Panc1 (cell line): ENCODE results near the gene BPIFA2. TPM values are rescaled to one million over a fixed set of nuclear protein-coding genes. Genes with fewer than 3 reads are reported as not detected.
A peak's percentile ranks its signal among the peaks of the same experiment; 100 is the strongest.
"Not testable (repeated sequence)": the region's sequence is repeated elsewhere in the genome, so short reads cannot be mapped to it uniquely, and the experiment has no call there.

ENCODE experiments used
- ATAC-seq: fragments of 200-7000 bp; cut with Tn5 transposase; 2 replicates; pipeline ENCODE4 v1.9.1; 2020; ENCODE audit warnings: mild to moderate bottlenecking, moderate library complexity
- BruUV-seq: library from RNA; stranded (reverse); fragments of 400-500 nt; replicated peaks from 2 replicates; lab custom pipeline; 2021; lab: Mats Ljungman, UMichigan
- CTCF ChIA-PET: fragments of 300-600 bp; sonication (Branson Sonifier 250); formaldehyde crosslinking; loops from one replicate; lab custom pipeline; 2022; ENCODE audit warnings: antibody characterized with exemption; lab: Charles Lee
- POLR2A ChIA-PET: fragments of 300-600 bp; sonication (Branson Sonifier 250); formaldehyde crosslinking; loops from one replicate; lab custom pipeline; 2022; ENCODE audit warnings: antibody characterized with exemption; lab: Charles Lee
- DNase-seq: peaks from one replicate; pipeline ENCODE4 v3.0.0-alpha.2; 2010; ENCODE audit warnings: low read depth, low spot score
- H3K27ac ChIP-seq: 2 replicates; pipeline ENCODE4 v1.5.1; 2011; ENCODE audit warnings: mild to moderate bottlenecking, low read length, inconsistent platforms
- H3K27me3 ChIP-seq: fragments of 200-500 bp; sonication (Bioruptor generic); 2 replicates; pipeline ENCODE4 v1.6.0; 2014; ENCODE audit warnings: low read length, inconsistent platforms; ENCODE audit not compliant: control insufficient read depth, insufficient read depth
- H3K36me3 ChIP-seq: fragments of 200-500 bp; sonication (Bioruptor generic); 2 replicates; pipeline ENCODE4 v1.5.1; 2014; ENCODE audit warnings: inconsistent platforms, mild to moderate bottlenecking, low read length, moderate library complexity; ENCODE audit not compliant: control insufficient read depth, insufficient read depth
- H3K4me1 ChIP-seq: 2 replicates; pipeline ENCODE4 v1.5.1; 2011; ENCODE audit warnings: inconsistent platforms, mild to moderate bottlenecking, low read length, moderate library complexity; ENCODE audit not compliant: control insufficient read depth, insufficient read depth
- H3K4me3 ChIP-seq, 2 experiments: 2 replicates each; pipeline ENCODE4 v1.5.1; 2011 to 2012; ENCODE audit warnings: low read depth in 2 of 2, low read length in 2 of 2, mild to moderate bottlenecking in 2 of 2, inconsistent platforms in 1 of 2, moderate library complexity in 1 of 2
- H3K9me3 ChIP-seq: fragments of 200-500 bp; sonication (Bioruptor generic); 2 replicates; pipeline ENCODE4 v1.5.1; 2014; ENCODE audit warnings: low read depth, mild to moderate bottlenecking, inconsistent platforms, low read length, moderate library complexity; ENCODE audit not compliant: control insufficient read depth, insufficient read depth
- CTCF ChIP-seq: fragments of 450-650 bp; IDR thresholded peaks from 2 replicates; pipeline ENCODE4 v1.5.1; 2017; ENCODE audit warnings: mild to moderate bottlenecking
- POLR2AphosphoS5 ChIP-seq: IDR thresholded peaks from 2 replicates; pipeline ENCODE4 v1.6.1; 2012; ENCODE audit warnings: mild to moderate bottlenecking, low read depth, low read length, moderate library complexity
- REST ChIP-seq, 2 experiments: IDR thresholded peaks; 2 replicates each; pipeline ENCODE4 v1.6.1; 2011 to 2012; ENCODE audit warnings: low read depth in 2 of 2, control low read depth in 1 of 2, low read length in 1 of 2, mild to moderate bottlenecking in 1 of 2, moderate library complexity in 1 of 2; ENCODE audit not compliant: insufficient read depth in 1 of 2
- SIN3A ChIP-seq: IDR thresholded peaks from 2 replicates; pipeline ENCODE4 v1.6.1; 2012; ENCODE audit warnings: low read depth, mild to moderate bottlenecking, low read length, moderate library complexity, borderline replicate concordance; ENCODE audit not compliant: insufficient read depth
- TCF7L2 ChIP-seq: IDR thresholded peaks from 2 replicates; pipeline ENCODE4 v1.6.1; 2011; ENCODE audit warnings: mild to moderate bottlenecking, low read depth, low read length, inconsistent platforms
- in situ Hi-C: cut with HindIII; loops from 2 replicates; pipeline ENCODE4 v1.10.0; 2016; ENCODE audit warnings: low sequenced_read_pairs, low pct_unique_long_range_greater_than_20kb
- intact Hi-C: fragments of 100-400 bp; cut with micrococcal nuclease; formaldehyde crosslinking; loops from one replicate; pipeline ENCODE4 v1.10.0; 2022; ENCODE audit not compliant: unreplicated experiment
- total RNA-seq: library from RNA; stranded (reverse); gene quantifications from one replicate; pipeline ENCODE4 v1.2.1, GENCODE V29; 2021; ENCODE audit not compliant: unreplicated experiment

The BPIFA2 gene
- total RNA-seq, 1 experiment from 2014 or later, result not detected

GRCh38 chr20:33181482-33182093 is 13.6 kb downstream of the BPIFA2 start:
- ChIA-PET CTCF (no interaction called here), POLR2A (no interaction called here)
- TF ChIP-seq TCF7L2 (no peak), CTCF (no peak; the same call in 1 of the 2 replicates), POLR2AphosphoS5 (no peak), SIN3A (no peak)
- Histone ChIP-seq H3K9me3 (no peaks in the 10 kb centered on the region), H3K4me3 (no peak overlapping the region), H3K27me3 (no peaks in the 10 kb centered on the region), H3K4me1 (no peaks in the 10 kb centered on the region), H3K27ac (no peak overlapping the region), H3K36me3 (no peaks in the 10 kb centered on the region)
- in situ Hi-C loops (no loop called here), intact Hi-C loops (no loop called here)
- DNase-seq (no peak), ATAC-seq (peak; percentile 48; the same call in 1 of the 2 replicates)
- BruUV-seq, result no TSS peak

- H3K36me3 ChIP-seq, result no peaks in the 10 kb centered on the region
- in situ Hi-C loops (no loop called here), intact Hi-C loops (no loop called here)
- ATAC-seq, result no peak
- CTCF ChIA-PET, result no interaction called here
- POLR2A ChIA-PET, result no interaction called here
- H3K4me1 ChIP-seq, result no peaks in the 10 kb centered on the region
- H3K27ac ChIP-seq, result no peak overlapping the region
- BruUV-seq, result no TSS peak
- no peaks in the 10 kb centered on the region for H3K27me3 ChIP-seq
- TF ChIP-seq TCF7L2, result no peak
- TF ChIP-seq SIN3A, result no peak
- no peak for DNase-seq
- H3K4me3 ChIP-seq, result no peak overlapping the region
- no peaks in the 10 kb centered on the region for H3K9me3 ChIP-seq
Measured at GRCh38 chr20:33183312-33183711, 15.4 kb downstream of the BPIFA2 start.

- H3K4me3 ChIP-seq, H3K27me3 ChIP-seq, BruUV-seq, H3K9me3 ChIP-seq, CTCF ChIA-PET, in situ Hi-C loops, ATAC-seq, H3K36me3 ChIP-seq, POLR2A ChIA-PET, H3K27ac ChIP-seq, DNase-seq, H3K4me1 ChIP-seq, intact Hi-C loops: not testable (repeated sequence)
Measured at GRCh38 chr20:33185031-33185590, 17.2 kb downstream of the BPIFA2 start.

GRCh38 chr20:33187491-33187890 is 19.5 kb downstream of the BPIFA2 start:
- ChIA-PET POLR2A (no interaction called here), CTCF (no interaction called here)
- Histone ChIP-seq H3K36me3 (no peaks in the 10 kb centered on the region), H3K4me3 (no peak overlapping the region), H3K9me3 (no peaks in the 10 kb centered on the region), H3K27ac (no peak overlapping the region), H3K4me1 (no peaks in the 10 kb centered on the region), H3K27me3 (0 out of 2 replicates have a peak, but pooled peaks cover 2% of the 10 kb centered on the region)
- TF ChIP-seq CTCF (no peak), REST (IDR thresholded peaks at IDR 0.05; ENCODE audit: insufficient read depth in 1 of 2, low read depth in 2 of 2, low read length in 1 of 2) (no peak), SIN3A (no peak), POLR2AphosphoS5 (no peak), TCF7L2 (no peak)
- in situ Hi-C loops, result no loop called here
- DNase-seq, result no peak
- no TSS peak for BruUV-seq
- ATAC-seq, result no peak
- intact Hi-C loops, result no loop called here
